SK-N-SH (cell line): ENCODE measurements around the gene NPAS3. TPM values are rescaled to one million over a fixed set of nuclear protein-coding genes. Genes with fewer than 3 reads are reported as not detected.
A peak's percentile ranks its signal among the peaks of the same experiment; 100 is the strongest.

ENCODE experiments used
- CTCF ChIA-PET: fragments of 300-600, 350-600 bp; formaldehyde crosslinking; extraction: SDS; loops from one replicate; lab custom pipeline; 2021; lab: Yijun Ruan, JAX
- POLR2A ChIA-PET: fragments of 350-600 bp; sonication (Branson Sonifier 250); formaldehyde crosslinking; extraction: SDS; loops from one replicate; lab custom pipeline; 2020; ENCODE audit warnings: antibody characterized with exemption, inconsistent platforms; lab: Yijun Ruan, JAX
- DNase-seq: peaks from one replicate; pipeline ENCODE4 v3.0.0; 2012
- H2AFZ ChIP-seq: fragments of 200-600 bp; sonication (generic); 2 replicates; pipeline ENCODE4 v1.8.1; 2016; ENCODE audit warnings: antibody characterized with exemption, mild to moderate bottlenecking, low read depth
- H3F3A ChIP-seq: fragments of 200-600 bp; sonication (generic); replicated peaks from 2 replicates; pipeline ENCODE3; 2016; ENCODE audit warnings: antibody characterized with exemption, mild to moderate bottlenecking; ENCODE audit not compliant: insufficient read depth
- H3K27ac ChIP-seq, 2 experiments: fragments of 200-500 bp in 1 of 2; fragments of 200-600 bp in 1 of 2; sonication (Bioruptor generic) in 1 of 2; sonication (generic), shearing (Covaris generic) in 1 of 2; 2 replicates each; pipeline versions ENCODE4 v1.5.1 to v1.6.1; 2014 to 2016; ENCODE audit warnings: low read depth in 2 of 2, inconsistent platforms in 1 of 2, low read length in 1 of 2, mild to moderate bottlenecking in 1 of 2, mixed read lengths in 1 of 2
- H3K27me3 ChIP-seq: fragments of 200-600 bp; sonication (generic), shearing (Covaris generic); 2 replicates; pipeline ENCODE4 v1.6.1; 2016; ENCODE audit warnings: mixed run types; ENCODE audit not compliant: insufficient read depth
- H3K36me3 ChIP-seq, 2 experiments: fragments of 200-500 bp in 1 of 2; fragments of 200-600 bp in 1 of 2; sonication (Bioruptor generic) in 1 of 2; sonication (generic) in 1 of 2; replicated peaks in 1 of 2; 2 replicates each; pipeline versions ENCODE3 to v1.5.1; 2014 to 2016; ENCODE audit warnings: low read length in 1 of 2, mild to moderate bottlenecking in 1 of 2; ENCODE audit not compliant: insufficient read depth in 2 of 2, control insufficient read depth in 1 of 2
- H3K4me1 ChIP-seq, 2 experiments: fragments of 200-500 bp in 1 of 2; fragments of 200-600 bp in 1 of 2; sonication (Bioruptor generic) in 1 of 2; sonication (generic), shearing (Covaris generic) in 1 of 2; 2 replicates each; pipeline versions ENCODE4 v1.5.1 to v1.6.1; 2014 to 2016; ENCODE audit warnings: low read depth in 1 of 2, low read length in 1 of 2, mixed run types in 1 of 2; ENCODE audit not compliant: insufficient read depth in 2 of 2, control insufficient read depth in 1 of 2
- H3K4me2 ChIP-seq: fragments of 200-600 bp; sonication (generic), shearing (Covaris generic); 2 replicates; pipeline ENCODE4 v1.6.1; 2017; ENCODE audit warnings: mixed run types
- H3K4me3 ChIP-seq, 2 experiments: fragments of 200-500 bp in 1 of 2; fragments of 200-600 bp in 1 of 2; sonication (Bioruptor generic) in 1 of 2; sonication (generic), shearing (Covaris generic) in 1 of 2; 2 replicates each; pipeline versions ENCODE4 v1.5.1 to v1.8.1; 2014 to 2016; ENCODE audit warnings: low read depth in 2 of 2, inconsistent platforms in 1 of 2, low read length in 1 of 2, mild to moderate bottlenecking in 1 of 2, mixed read lengths in 1 of 2, moderate library complexity in 1 of 2
- H3K79me2 ChIP-seq: fragments of 200-600 bp; sonication (generic); 2 replicates; pipeline ENCODE4 v1.8.1; 2017; ENCODE audit warnings: mild to moderate bottlenecking; ENCODE audit not compliant: insufficient read depth
- H3K9ac ChIP-seq: fragments of 200-600 bp; sonication (generic); 2 replicates; pipeline ENCODE4 v1.6.1; 2017; ENCODE audit warnings: mixed run types
- H3K9me2 ChIP-seq: fragments of 200-600 bp; sonication (generic); 2 replicates; pipeline ENCODE4 v1.6.1; 2017; ENCODE audit warnings: mixed run types
- H3K9me3 ChIP-seq: fragments of 200-600 bp; sonication (generic); 2 replicates; pipeline ENCODE4 v1.6.1; 2017; ENCODE audit warnings: mixed run types, mild to moderate bottlenecking, moderate library complexity
- H4K20me1 ChIP-seq: fragments of 200-600 bp; sonication (generic); 2 replicates; pipeline ENCODE4 v1.6.1; 2017; ENCODE audit warnings: mild to moderate bottlenecking, mixed run types; ENCODE audit not compliant: insufficient read depth
- CHD2 ChIP-seq: fragments of 150-350 bp; IDR thresholded peaks from 2 replicates; pipeline ENCODE4 v1.6.1; 2018; ENCODE audit warnings: low read length; ENCODE audit not compliant: partially characterized antibody
- GATA2 ChIP-seq: sonication (generic); formaldehyde crosslinking; IDR thresholded peaks from 2 replicates; pipeline ENCODE4 v1.5.0; 2020; ENCODE audit warnings: mild to moderate bottlenecking, missing genetic modification reagents
- NRF1 ChIP-seq: IDR thresholded peaks from 2 replicates; pipeline ENCODE4 v1.6.1; 2012; ENCODE audit warnings: low read depth, mild to moderate bottlenecking, low read length
- RAD21 ChIP-seq: IDR thresholded peaks from 2 replicates; pipeline ENCODE4 v1.6.1; 2012; ENCODE audit warnings: mild to moderate bottlenecking, low read length
- RCOR1 ChIP-seq: fragments of 150-350 bp; IDR thresholded peaks from 2 replicates; pipeline ENCODE4 v1.6.1; 2017; ENCODE audit warnings: antibody characterized with exemption, low read length
- TEAD4 ChIP-seq: IDR thresholded peaks from 2 replicates; pipeline ENCODE4 v1.4.0; 2012; ENCODE audit warnings: mild to moderate bottlenecking, borderline replicate concordance; ENCODE audit not compliant: insufficient read depth
- WGBS: methylation state at CpG from one replicate; pipeline ENCODE4 v1.1.6; 2017; ENCODE audit warnings: low lambda C conversion rate; 5-methylcytosine and 5-hydroxymethylcytosine counted together
- polyA plus RNA-seq, 3 experiments: library from polyadenylated mRNA; depleted of rRNA; stranded (reverse); fragments of >200 nt; gene quantifications; 2 replicates each; pipeline ENCODE4 v1.2.3, GENCODE V29; 2012
- TF ChIP-seq, protein P1 (sequence below): fragments of 150-350 bp; IDR thresholded peaks from 2 replicates; pipeline ENCODE4 v1.6.1; 2016; ENCODE audit warnings: mild to moderate bottlenecking, low read depth, low read length

NPAS3 gene
- polyA plus RNA-seq, 1 of the 3 experiments (the other 2 are of a cell fraction): 4.3 TPM

DNA sequence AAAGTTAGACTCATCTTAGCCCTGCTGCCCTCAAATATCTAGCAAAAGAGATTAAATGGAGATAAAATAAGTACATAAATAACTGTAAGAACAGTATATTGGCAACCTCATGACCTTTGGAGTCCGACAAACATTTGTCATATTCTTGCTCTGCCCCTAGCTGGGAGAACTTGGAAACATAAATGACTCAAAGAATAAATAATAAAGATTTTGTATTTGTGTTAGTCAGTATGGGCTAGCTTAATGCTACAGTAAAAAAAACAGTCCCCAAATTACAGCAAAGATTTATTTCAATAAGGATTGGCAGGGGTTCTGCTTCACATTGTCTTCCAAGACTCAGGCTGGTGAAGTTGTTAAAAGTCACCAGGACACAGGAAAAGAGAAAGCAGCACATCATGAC is 791.5 kb downstream of the NPAS3 start:
- POLR2A ChIA-PET: no interaction called here

DNA sequence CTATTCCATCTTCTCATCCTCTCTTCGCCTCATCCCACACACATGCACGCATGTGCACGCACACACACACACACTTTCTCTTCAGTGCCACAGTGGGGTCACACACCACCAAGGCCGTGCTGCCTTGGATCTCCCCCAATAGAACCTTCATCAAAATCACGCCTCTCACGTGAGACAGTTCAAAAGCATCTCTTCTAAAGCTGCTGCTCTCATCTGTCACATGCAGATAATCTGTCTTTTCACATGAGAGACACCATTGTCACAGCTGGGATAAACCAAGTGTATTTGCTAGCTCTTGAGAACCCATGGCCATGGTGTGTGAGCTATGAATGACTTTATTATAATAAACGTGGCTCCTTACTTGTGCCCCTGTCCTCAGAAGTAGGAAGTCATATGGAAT is 793.5 kb downstream of the NPAS3 start:
- no peak overlapping the region for H3K4me3 ChIP-seq
- H4K20me1 ChIP-seq: no peaks in the 10 kb centered on the region
- no peak for TF ChIP-seq RAD21
- no peak for TF ChIP-seq CHD2
- peaks cover 0 to 3% of the 10 kb centered on the region in 2 experiments; a peak in 1 of 4 replicates for H3K4me1 ChIP-seq
- WGBS: 89% methylated on average over 7 of the region's 7 CpGs
- no peaks in the 10 kb centered on the region for H3K79me2 ChIP-seq
- no peak for DNase-seq
- ChIA-PET POLR2A (interaction anchor here (0.6 kb wide), 1 partner anchor 919 kb away, joined by 5 read pairs; no protein-coding TSS in a partner anchor), CTCF (interaction anchor here (1.2 to 2.3 kb wide), 5 partner anchors 33 to 366 kb away, joined by 3 to 7 read pairs (median 4); no protein-coding TSS in a partner anchor)
- H3K9me3 ChIP-seq: no peaks in the 10 kb centered on the region
- no peaks in the 10 kb centered on the region for H3K27me3 ChIP-seq
- H3K36me3 ChIP-seq: no peaks in the 10 kb centered on the region
- no peak overlapping the region for H2AFZ ChIP-seq
- peaks cover 4% of the 10 kb centered on the region for H3F3A ChIP-seq
- H3K4me2 ChIP-seq: no peak overlapping the region
- H3K27ac ChIP-seq: no peak overlapping the region
- no peaks in the 10 kb centered on the region for H3K9me2 ChIP-seq
- H3K9ac ChIP-seq: no peak overlapping the region

More for the DNA sequence above, 791.5 kb downstream of the NPAS3 start:
- no peaks in the 10 kb centered on the region for H3K9me2 ChIP-seq
- H3K36me3 ChIP-seq: no peaks in the 10 kb centered on the region
- H3K4me2 ChIP-seq: no peak overlapping the region
- CTCF ChIA-PET: interaction anchor here (1.2 kb wide), 1 partner anchor 63 kb away, joined by 5 read pairs; no protein-coding TSS in a partner anchor
- H3K4me3 ChIP-seq: no peak overlapping the region
- H3K27me3 ChIP-seq: no peaks in the 10 kb centered on the region
- H3K4me1 ChIP-seq: peaks cover 0 to 3% of the 10 kb centered on the region in 2 experiments; a peak in 1 of 4 replicates
- H4K20me1 ChIP-seq: no peaks in the 10 kb centered on the region
- WGBS: 76% methylated on average over 1 of the region's 1 CpG
- no peaks in the 10 kb centered on the region for H3K79me2 ChIP-seq
- no peaks in the 10 kb centered on the region for H3K9me3 ChIP-seq
- H3K27ac ChIP-seq: no peak overlapping the region
- no peak for DNase-seq
- TF ChIP-seq NRF1: no peak
- no peaks in the 10 kb centered on the region for H3F3A ChIP-seq
- H3K9ac ChIP-seq: no peak overlapping the region
- H2AFZ ChIP-seq: no peak overlapping the region

DNA sequence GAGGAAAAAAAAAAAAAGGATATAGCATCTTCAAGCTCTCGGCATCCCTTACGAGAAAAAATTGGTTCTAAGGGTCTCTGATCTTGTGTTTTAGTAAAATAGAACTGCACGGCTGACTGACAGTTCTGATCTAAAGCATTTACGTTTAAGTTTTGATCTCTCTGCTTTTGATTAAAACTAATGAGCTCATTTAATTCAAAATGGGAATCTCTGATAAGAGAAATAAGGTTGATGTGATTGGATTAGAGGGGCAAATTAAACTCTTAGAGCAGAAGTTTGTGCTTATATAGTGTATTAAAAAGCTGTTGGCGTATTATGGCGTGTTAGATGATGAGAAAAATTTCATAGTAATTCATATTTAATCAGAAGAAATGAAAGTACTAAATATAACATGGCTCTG is 794.6 kb downstream of the NPAS3 start:
- no peak overlapping the region for H3K4me2 ChIP-seq
- no peaks in the 10 kb centered on the region for H3K9me2 ChIP-seq
- H3K4me1 ChIP-seq: peaks cover 0 to 3% of the 10 kb centered on the region in 2 experiments; a peak in 1 of 4 replicates
- DNase-seq: no peak
- H3K27me3 ChIP-seq: no peaks in the 10 kb centered on the region
- TF ChIP-seq GATA2 (CRISPR knock-in tag): peak; percentile 46
- TF ChIP-seq RCOR1: peak; percentile 40; the same call in 1 of the 2 replicates
- TF ChIP-seq, protein P1, sequence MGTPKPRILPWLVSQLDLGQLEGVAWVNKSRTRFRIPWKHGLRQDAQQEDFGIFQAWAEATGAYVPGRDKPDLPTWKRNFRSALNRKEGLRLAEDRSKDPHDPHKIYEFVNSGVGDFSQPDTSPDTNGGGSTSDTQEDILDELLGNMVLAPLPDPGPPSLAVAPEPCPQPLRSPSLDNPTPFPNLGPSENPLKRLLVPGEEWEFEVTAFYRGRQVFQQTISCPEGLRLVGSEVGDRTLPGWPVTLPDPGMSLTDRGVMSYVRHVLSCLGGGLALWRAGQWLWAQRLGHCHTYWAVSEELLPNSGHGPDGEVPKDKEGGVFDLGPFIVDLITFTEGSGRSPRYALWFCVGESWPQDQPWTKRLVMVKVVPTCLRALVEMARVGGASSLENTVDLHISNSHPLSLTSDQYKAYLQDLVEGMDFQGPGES: no peak
- TF ChIP-seq TEAD4: peak; percentile 20; the same call in 1 of the 2 replicates
- H3K9ac ChIP-seq: no peak overlapping the region
- no peaks in the 10 kb centered on the region for H3K9me3 ChIP-seq
- H4K20me1 ChIP-seq: no peaks in the 10 kb centered on the region
- H3K27ac ChIP-seq: no peak overlapping the region
- H3K36me3 ChIP-seq: no peaks in the 10 kb centered on the region
- H3K79me2 ChIP-seq: no peaks in the 10 kb centered on the region
- no peak overlapping the region for H2AFZ ChIP-seq
- WGBS: 82% methylated on average over 6 of the region's 6 CpGs
- CTCF ChIA-PET: interaction anchor here (1.1 to 2.3 kb wide), 5 partner anchors 11 to 365 kb away, joined by 3 to 7 read pairs (median 3); no protein-coding TSS in a partner anchor
- POLR2A ChIA-PET: no interaction called here
- peaks cover 4% of the 10 kb centered on the region for H3F3A ChIP-seq
- no peak overlapping the region for H3K4me3 ChIP-seq
